ENCODE results near the gene PREX1.

Gene PREX1

DNA sequence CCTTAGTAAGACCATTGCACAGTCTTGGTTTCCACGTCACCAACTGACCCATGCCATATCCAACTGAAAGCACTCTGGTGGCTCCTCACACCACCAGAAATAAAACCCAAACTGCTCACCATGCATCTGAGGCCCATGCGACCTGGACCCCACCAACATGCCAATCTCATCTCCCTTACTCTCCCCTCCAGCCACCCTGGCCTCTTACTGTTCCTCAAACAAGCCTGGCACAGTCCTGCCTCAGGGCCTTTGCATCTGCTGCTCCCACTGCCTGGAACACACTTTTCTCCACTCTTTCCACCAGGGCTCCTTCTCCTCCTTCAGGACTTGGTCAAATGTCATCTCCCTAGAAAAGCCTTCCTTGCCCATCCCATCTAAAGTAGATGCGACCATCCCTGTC is 8.7 kb downstream of the PREX1 start:
- CTCF ChIA-PET: interaction anchor here (0.6 to 1.2 kb wide), 2 partner anchors 161 to 1345 kb away, joined by 4 to 5 read pairs; no protein-coding TSS in a partner anchor
- H3K27ac ChIP-seq: no peak overlapping the region
- POLR2A ChIA-PET (ENCODE audit: low non-redundant PET): no interaction called here
- TF ChIP-seq, protein P1, sequence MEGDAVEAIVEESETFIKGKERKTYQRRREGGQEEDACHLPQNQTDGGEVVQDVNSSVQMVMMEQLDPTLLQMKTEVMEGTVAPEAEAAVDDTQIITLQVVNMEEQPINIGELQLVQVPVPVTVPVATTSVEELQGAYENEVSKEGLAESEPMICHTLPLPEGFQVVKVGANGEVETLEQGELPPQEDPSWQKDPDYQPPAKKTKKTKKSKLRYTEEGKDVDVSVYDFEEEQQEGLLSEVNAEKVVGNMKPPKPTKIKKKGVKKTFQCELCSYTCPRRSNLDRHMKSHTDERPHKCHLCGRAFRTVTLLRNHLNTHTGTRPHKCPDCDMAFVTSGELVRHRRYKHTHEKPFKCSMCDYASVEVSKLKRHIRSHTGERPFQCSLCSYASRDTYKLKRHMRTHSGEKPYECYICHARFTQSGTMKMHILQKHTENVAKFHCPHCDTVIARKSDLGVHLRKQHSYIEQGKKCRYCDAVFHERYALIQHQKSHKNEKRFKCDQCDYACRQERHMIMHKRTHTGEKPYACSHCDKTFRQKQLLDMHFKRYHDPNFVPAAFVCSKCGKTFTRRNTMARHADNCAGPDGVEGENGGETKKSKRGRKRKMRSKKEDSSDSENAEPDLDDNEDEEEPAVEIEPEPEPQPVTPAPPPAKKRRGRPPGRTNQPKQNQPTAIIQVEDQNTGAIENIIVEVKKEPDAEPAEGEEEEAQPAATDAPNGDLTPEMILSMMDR (conservative IDR thresholded peaks at IDR 0.05; ENCODE audit: low read depth): no peak
- no peak for DNase-seq (ENCODE audit: low spot score)

DNA sequence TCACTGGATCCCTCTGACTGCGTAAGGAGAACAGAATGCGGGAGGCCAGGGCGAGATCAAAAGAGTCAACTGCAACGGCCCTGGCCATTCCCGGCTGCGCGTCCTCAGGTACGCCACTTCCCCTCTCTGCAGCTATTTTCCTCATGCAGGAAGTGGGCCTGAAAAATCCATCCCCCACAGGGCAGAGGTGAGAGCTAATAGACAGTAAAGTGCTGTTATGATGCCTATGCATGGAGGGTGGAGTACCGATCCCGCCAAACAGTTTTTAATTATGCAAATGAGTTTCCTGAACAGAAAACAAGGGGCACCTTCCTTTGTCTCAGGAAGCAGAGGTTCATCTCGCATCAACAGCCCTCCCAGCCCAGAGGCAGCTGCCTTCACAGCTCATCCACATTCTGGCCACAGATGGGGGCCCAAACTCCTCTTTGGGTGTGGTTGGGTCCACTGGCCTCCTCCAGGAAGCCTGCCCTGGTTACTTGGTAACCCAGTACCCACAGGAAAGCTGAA is 9.3 kb downstream of the PREX1 start:
- POLR2A ChIA-PET (ENCODE audit: low non-redundant PET): no interaction called here
- no peak overlapping the region for H3K27ac ChIP-seq
- TF ChIP-seq, protein P1 (conservative IDR thresholded peaks at IDR 0.05; ENCODE audit: low read depth): no peak
- CTCF ChIA-PET: interaction anchor here (0.6 to 1.2 kb wide), 3 partner anchors 123 to 1344 kb away, joined by 4 to 5 read pairs (median 5); no protein-coding TSS in a partner anchor
- DNase-seq (ENCODE audit: low spot score): no peak

DNA sequence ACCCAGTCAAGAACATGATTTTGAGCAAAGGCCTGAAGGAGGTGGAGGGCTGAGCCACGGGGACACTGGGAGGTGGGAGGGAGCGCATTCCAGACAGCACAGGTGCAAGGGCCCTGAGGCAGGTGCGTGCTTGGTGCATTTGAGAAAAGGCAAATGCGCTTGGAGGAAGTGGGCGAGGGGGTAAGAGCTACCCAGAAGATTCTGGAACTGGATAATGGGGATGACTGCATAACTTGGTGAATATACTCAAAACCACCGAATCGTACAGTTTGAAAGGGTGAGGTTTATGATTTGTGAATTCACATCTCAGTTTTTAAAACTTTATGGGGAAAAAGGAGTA is 9.8 kb downstream of the PREX1 start:
- CTCF ChIA-PET: interaction anchor here (0.6 to 1.2 kb wide), 3 partner anchors 23 to 160 kb away, joined by 3 to 5 read pairs (median 4); no protein-coding TSS in a partner anchor
- POLR2A ChIA-PET (ENCODE audit: low non-redundant PET): no interaction called here
- H3K27ac ChIP-seq: no peak overlapping the region
- DNase-seq (ENCODE audit: low spot score): no peak
- TF ChIP-seq, protein P1 (conservative IDR thresholded peaks at IDR 0.05; ENCODE audit: low read depth): no peak

DNA sequence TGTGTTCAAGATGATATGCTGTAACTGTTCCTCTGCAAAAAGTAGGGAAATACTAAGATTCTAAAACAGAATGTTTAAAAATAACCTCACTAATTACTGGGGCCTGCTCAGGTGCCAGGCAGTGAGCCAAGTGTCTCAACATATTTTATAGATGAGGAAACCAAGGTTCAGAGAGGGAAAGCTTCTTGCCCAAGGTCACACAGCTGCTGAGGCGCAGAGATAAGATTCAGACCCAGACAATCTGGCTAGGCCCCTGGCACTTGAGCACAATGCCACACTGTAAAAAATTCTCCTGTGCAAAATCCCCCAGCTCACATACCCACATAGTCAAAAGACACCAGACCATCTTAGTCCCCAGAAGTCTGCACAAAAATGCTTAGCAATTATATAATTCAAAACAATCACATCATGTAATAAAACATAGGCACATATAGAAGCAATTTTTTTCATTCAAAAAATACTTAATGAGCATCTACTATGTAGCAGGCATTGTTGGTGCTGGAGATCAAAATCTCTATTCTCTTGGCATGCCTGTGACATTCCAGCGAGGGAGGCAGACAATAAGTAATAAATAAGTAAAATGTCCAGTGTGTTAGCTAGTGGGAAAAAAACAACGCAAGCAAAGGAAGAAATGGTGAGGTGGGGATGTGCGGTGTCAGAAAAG is 10.3 kb downstream of the PREX1 start:
- DNase-seq (ENCODE audit: low spot score): no peak
- ChIA-PET POLR2A (ENCODE audit: low non-redundant PET) (no interaction called here), CTCF (interaction anchor here (0.7 kb wide), 1 partner anchor 22 kb away, joined by 3 read pairs; no protein-coding TSS in a partner anchor)
- no peak overlapping the region for H3K27ac ChIP-seq
- TF ChIP-seq, protein P1 (conservative IDR thresholded peaks at IDR 0.05; ENCODE audit: low read depth): no peak

DNA sequence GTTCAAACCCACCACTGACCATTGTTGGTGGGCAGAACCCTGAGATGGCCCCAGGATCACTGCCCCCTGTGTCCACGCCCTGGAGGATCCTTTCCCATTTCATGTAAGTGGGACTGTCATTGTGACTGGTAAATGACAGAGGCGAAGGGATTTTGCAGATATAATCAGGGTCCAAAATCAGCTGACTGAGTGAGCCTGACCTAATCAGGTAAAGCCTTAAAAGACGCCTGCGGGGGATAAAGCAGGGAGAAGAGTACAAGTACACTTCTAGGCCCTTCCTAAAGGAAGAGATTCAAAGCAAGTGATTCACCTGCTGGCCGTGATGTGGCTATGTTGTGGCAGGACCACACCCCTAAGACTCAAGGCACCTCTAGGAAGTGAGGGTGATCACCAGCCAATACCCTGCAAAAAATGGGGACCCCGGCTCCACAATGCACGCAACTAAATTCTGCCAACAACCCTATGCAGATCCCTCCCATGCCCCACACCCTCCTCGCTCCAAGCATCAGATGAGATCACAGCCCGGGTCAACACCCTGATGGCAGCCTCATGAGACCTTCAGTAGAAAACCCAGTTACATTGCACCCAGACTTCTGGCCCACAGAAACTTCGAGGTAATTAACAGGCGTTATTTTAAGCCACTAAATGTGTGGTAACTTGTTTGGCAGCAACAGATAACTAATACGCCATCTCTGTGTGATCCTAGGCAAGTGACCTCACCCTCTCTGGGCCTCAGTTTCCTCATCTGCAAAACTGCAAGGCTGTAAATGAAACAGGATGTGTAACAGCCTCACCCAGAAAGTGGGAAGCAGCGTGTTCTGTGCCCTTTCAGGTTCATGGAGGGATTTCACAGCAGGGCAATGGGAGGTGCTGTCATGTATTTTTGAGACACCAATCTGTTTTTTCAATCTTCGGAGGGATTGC is 11.3 kb downstream of the PREX1 start:
- DNase-seq (ENCODE audit: low spot score): no peak
- ChIA-PET POLR2A (ENCODE audit: low non-redundant PET) (no interaction called here), CTCF (no interaction called here)
- no peak overlapping the region for H3K27ac ChIP-seq
- TF ChIP-seq, protein P1 (conservative IDR thresholded peaks at IDR 0.05; ENCODE audit: low read depth): no peak

DNA sequence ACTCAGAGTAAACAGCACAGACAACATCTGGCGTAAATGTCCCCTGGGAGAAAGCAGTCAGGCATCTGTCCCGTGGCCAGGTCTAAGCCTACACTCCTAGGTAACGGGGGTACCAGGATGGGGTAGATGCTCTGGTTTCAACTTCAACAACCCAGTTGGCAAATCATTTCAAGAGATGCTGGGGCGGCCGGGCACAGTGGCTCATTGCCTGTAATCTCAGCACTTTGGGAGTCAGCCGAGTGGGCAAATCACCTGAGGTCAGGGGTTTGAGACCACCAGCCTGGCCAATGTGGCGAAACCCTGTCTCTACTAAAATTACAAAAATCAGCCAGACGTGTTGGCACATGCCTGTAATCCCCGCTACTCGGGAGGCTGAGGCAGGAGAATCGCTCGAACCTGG is 12.3 kb downstream of the PREX1 start:
- no peak for DNase-seq (ENCODE audit: low spot score)

More for the DNA sequence above, 12.3 kb downstream of the PREX1 start:
- POLR2A ChIA-PET (ENCODE audit: low non-redundant PET): no interaction called here
- CTCF ChIA-PET: no interaction called here
- H3K27ac ChIP-seq: no peak overlapping the region
- TF ChIP-seq, protein P1 (conservative IDR thresholded peaks at IDR 0.05; ENCODE audit: low read depth): no peak
